Measurements from ENCODE around the gene MAP3K1. TPM values are rescaled to one million over a fixed set of nuclear protein-coding genes. Genes with fewer than 3 reads are reported as not detected.

Gene MAP3K1
- total RNA-seq, 1 donor from 2014 or later, result 40.7 TPM

DNA sequence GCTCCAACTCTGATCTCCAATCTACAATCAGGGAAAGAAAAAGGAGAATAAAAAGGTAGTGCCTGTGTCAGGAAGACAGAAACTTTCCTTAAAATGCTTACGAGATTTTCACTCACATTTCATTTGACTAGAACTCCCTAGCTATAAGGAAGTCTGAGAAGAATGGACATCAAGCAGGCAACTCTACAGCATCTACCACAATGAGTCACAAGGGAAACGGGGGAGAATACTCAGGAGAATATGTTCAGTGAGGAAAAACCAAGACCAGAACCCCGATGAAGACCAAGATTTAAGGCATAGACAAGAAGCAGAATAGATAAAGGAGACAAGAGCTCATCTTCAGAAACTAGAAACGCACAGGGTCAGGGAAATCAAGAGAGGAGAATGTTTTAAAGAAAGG, 85.0 kb downstream of the MAP3K1 start:
- intact Hi-C loops (cut with micrococcal nuclease), result loop anchor here (1.0 to 5.0 kb wide), 3 partner anchors 238 to 398 kb away; no protein-coding TSS in a partner anchor

DNA sequence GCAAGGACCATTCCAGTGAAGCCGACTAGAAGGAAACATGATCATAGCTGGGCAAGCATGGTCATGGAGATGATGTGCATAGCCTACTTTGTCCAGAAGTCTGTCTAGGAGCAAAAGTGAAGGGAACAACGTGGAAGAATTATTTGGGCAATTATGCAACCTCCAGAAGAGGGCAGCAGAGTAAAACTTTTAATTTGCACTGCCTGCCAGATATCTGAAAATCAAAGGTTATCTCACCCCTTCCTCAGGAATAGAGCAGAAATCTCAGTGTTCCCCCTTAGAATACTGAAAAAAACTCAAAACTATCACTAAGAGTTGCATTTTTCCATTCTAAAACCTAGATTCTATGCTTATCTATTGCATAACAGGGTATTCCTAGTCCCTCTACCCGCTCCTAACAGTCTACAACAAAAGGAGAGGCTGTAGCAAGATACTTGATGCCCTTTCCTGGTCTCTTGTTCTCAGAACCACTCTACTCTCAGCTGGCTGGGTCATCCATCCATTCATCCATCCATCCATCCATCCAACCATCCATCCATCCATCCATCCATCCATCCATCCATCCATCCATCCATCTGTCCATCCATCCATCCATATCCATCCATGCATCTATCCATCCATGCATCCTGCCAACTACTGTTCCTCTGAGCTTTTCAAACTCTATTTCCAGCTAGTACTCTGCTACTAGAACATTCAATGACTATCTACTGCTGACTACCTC, 85.7 kb downstream of the MAP3K1 start:
- intact Hi-C loops (cut with micrococcal nuclease), result loop anchor here (1.0 to 5.0 kb wide), 5 partner anchors 8 to 398 kb away; partner anchors contain the start of gene SETD9

DNA sequence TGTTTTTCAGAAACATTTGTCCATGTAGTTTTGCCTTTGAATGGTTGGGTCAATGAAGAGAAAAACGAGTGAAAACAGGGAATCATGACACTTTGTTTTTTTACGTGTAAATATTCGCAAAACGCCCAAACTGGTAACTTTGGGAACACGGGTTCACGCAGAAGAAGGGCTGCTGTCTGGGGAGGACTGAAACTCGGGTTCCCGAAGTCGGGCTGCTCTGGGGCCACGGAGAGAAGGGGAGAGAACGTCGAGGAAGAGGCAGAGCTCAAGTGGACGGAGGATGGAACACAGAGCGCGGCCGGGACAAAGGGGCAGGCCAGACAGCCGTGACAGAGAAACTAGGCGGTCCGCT, 93.6 kb downstream of the MAP3K1 start:
- intact Hi-C loops (cut with micrococcal nuclease), result loop anchor here (1.0 to 5.0 kb wide), 6 partner anchors 8 to 312 kb away; partner anchors contain the start of gene MAP3K1

DNA sequence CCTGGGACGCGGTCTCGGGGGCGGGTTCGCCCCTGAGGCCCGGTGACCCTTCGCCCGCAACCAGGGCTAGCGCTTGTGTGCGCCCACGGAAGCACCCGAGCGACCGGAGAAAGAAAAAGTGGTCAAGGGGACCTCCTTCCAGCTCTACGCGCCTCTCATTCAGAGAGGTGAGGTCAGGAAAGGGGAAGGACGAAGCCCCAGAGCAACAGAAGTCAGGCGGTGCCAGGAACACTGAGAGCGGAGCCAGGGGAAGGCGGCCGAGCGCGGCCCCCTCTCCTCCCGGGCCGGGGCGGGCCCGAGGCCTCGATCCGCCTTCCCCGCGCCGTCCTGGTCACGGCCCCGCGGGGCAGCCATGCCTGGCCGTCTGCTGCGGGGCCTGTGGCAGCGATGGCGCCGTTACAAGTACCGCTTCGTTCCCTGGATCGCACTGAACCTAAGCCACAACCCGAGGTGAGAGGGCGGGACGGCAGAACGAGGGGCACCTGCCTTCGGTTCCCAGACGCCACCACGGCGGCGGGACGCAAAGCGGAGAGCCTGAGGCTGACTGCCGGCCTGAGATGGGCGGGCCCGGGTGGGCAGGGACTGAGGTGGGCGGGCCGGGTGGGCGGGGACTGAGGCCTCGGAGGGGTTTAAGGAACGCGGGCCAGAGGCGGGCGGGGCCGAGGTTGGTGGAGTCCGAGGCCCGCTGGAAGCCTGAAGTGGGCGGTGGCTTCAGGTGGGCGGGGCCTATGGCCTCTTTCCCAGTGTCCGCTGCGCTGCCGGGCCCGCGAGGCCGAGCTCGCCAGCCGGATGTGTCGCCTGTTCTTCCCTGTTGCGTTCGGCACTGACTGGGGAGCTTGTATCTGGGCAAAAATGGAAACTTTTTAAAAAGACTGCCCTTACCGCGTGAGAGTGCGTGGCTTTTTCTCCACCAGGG, 94.2 kb downstream of the MAP3K1 start, which contains the start of gene SETD9:
SETD9 (plus strand) TSS at position 303 of the 916 bp plus-strand sequence; CDS start at position 353, 50 bp downstream.
- intact Hi-C loops (cut with micrococcal nuclease), result loop anchor here (1.0 to 5.0 kb wide), 8 partner anchors 8 to 1551 kb away; partner anchors contain the start of genes MAP3K1, MIER3 and PLK2

DNA sequence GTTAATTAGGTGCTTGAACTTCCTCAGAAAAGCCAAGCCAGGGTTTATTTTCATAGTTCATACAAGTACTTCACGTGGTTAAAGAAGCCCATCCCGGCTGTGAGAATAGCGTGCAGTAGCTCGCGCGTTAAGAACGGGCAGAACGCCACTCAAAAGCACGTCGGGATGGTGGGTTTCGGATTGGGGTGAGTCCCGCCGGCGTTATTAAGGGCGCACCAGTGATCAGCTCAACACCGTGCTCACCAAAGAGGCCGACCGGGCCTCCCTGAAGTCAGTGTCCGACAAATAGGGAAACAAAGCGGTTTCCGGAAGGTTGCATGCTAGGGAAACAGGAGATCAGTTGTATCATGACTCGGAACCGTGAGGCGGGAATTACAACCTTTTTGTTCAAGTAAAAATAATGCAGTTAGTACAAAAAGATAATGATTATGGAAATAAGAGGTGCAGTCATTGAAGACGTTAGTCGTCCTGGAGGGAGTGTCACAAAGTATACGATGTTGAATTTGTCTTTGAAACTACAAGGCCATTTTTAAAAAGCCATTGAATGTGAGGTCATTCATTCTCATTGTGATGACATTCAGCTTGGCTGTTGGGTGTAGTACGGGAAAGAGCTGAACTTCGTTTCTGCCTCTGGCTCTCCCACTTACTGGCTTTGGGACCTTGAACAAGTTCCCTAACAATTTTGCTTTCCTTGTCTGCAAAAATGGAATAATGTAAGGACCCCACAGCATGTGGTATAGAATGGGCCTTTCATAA, 95.0 kb downstream of the MAP3K1 start:
- intact Hi-C loops (cut with micrococcal nuclease), result loop anchor here (1.0 to 2.0 kb wide), 2 partner anchors 42 to 1550 kb away; partner anchors contain the start of genes MIER3 and PLK2

DNA sequence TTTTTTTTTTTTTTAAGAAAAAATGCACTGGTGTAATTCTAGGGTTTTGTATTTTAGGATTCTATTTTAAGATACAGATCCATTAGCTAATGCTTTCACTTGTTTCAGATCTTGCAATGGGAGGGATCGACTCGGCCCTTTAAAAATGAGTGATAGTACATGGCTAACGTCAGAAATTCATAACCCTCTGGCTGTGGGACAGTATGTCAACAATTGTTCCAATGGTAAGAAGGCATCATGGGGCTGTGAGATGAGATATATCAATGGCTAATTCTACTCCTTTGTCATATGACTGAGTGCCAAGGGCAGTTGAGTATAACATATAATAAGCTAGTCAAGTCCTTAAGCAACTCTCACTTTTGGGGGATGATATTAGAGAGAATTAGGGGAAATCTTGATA, 98.4 kb downstream of the MAP3K1 start:
- intact Hi-C loops (cut with micrococcal nuclease), result no loop called here

DNA sequence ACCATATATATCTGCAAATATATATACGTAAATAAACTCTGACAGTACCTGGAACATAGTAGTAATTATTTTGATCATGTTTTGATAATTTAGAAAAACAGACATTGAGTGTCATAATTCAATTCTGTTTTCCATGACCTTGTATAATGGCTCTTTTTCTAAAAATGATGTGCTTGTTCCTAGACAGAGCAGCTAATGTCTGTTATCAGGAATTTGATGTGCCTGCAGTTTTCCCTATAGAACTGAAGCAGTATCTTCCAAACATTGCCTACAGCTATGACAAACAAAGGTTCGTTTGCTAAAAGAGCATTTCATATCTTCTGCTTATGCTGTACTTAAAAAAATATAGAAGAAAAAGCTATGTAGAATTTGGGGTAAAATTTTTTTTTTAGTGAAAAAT, 99.3 kb downstream of the MAP3K1 start:
- intact Hi-C loops (cut with micrococcal nuclease), result no loop called here

DNA sequence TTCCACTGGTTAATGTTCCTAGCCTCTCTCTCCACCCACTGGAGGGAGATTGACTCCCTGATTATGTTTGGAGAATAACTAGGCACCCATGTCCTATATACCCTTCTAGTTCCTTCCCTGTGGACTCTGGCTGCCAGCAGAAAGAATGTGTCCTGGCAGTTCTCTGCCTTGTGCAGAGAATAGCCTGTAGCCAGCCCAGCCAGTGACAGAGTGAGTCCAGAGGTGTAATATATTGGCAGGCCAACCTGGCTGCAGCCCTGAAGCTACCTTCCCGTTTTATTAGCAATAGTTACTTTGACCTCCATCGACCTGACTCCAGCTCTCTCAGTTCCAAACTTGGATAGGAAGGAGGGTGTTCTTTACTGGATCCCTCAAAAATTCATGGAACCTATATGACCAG, 102.2 kb downstream of the MAP3K1 start:
- intact Hi-C loops (cut with micrococcal nuclease), result no loop called here

DNA sequence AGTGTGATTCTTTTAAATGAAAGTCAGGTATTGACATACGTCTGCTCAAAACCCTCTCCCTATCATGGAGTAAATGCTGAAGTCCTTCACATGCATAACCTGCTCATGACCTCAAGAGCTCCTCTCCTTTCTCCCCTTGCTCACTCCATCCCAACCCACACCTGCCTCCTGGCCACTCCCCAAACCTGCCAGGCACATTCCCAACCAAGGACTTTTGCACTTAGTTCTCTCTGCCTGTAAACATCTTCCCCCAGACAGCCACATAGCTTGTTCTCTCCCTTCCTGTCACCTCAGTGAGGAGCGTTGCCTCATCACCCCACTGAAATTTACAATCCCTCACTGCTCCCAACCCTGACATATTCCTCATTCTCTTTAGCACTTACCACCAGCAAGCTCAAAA, 102.7 kb downstream of the MAP3K1 start:
- intact Hi-C loops (cut with micrococcal nuclease), result no loop called here

DNA sequence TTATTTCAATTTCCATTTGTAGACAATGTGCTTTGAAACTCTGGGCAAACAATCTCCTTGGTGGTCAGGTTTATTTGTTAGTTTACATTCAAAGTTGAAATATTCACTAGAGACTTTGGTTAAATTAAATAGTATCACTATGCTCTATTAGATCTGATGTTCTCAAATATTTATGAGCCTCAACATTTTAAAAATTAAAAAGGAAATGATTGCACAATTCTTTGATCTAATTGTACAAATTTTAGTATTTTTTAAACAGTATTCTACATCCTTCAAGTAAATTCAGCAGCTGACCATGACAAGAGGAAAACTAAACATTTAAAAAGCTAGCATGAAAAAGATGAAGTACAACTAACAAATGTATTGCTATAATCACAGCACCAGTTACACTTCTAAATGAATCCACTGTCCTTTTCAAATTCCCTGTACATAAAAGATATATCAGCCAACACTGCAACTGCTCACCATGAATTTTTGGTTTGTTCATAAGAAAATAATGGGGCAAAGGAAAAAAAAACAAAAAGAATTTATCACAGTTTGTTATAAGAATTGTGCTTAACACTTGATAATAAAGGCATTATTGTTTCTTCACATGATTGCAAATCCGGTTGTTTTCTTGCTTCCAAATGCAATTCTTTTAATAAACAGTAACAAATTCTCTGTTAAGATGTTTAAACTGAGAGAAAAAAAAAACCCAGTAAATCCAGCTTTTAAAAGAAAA, 104.8 kb downstream of the MAP3K1 start:
- intact Hi-C loops (cut with micrococcal nuclease), result no loop called here

DNA sequence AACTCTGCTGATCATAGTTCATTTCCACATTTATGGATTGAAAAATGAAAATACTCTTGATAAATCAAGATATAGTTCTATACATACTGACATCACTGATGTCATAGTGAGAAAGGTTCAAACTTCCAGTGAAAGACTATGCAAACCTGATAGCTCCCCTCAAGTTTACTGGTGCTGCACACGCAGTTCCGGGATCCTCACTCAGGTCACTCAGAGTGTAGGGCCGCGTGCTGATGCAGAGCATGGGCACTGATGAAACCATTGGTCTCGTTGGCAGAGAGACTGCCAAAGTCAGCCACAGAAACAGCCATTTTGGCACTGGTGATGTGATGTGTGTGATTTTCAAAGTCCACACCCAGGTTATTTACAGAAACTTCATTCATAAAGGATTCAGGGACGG, 107.6 kb downstream of the MAP3K1 start:
- intact Hi-C loops (cut with micrococcal nuclease), result no loop called here

DNA sequence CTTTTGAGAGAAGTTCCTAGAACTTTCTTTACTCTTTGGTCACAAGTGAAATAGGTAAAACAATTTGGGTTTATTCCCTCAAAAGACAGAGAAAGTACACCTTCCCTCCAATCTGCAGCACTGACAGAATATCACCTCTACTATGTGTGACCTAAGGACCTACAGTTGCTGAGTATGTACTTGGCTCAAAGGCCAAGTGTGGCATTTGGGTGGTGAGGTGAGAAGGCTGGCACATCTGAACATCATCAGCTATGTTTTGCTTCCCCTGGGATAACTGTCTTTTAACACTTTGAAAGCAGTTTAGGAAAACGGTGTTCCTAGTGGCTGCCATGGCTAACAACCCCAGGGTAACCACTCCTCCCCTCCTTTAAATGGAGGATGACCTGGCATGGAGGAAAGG, 119.0 kb downstream of the MAP3K1 start:
- intact Hi-C loops (cut with micrococcal nuclease), result no loop called here

DNA sequence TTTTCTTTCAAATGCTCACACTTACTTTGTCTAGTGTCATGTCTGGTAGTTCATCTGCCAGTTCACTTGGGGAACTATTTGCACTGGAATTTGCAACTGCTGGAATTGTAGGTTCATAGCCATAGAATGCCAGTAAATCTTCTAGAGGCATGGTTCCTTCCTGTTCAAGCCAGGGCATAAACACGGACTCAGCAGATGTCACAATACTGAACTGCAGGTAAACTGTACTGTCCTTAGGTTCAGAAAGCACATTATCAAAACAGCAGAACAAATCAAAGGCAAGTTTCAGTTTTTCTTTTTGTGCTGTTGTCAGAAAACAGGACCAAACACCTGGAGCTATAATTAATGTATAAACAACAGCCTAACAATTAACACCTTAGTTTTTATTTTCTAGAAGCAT, 123.5 kb downstream of the MAP3K1 start:
- intact Hi-C loops (cut with micrococcal nuclease), result no loop called here

DNA sequence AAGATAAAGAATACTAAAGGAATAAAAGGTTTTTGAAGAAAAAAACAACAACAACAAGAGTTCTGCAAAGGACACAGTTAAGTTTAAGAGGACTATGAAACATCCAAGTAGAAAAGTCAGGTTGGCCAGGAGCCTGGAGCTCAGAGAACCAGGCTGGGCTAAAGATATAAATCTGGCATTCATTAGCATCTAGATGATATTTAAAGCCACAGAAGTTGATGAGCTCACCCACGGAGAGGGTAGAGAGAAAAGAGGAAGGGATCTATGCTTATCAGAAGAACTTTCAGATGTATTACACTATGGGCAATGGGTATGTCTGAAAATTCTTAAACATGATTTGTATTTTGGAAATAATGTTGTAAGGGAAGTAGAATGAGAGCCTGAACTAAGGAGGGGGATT, 126.6 kb downstream of the MAP3K1 start:
- intact Hi-C loops (cut with micrococcal nuclease), result no loop called here

Other genes with a start within 250 kb of the MAP3K1 start
- 9.7 and 11.1 TPM in 2 replicates for gene SETD9, start 94.0 kb downstream of the MAP3K1 start, total RNA-seq
- gene MIER3, start 136.6 kb downstream of the MAP3K1 start, total RNA-seq, result 24.3 and 26.1 TPM in 2 replicates